B cell (primary cell): ENCODE data around the gene MAP3K14. TPM values are rescaled to one million over a fixed set of nuclear protein-coding genes. Genes with fewer than 3 reads are reported as not detected.

ENCODE experiments used
- ATAC-seq: fragments of 200-7000 bp; cut with Tn5 transposase; one replicate; pipeline ENCODE4 v1.10.0; 2021; ENCODE audit warnings: low read depth, mild to moderate bottlenecking, moderate number of reproducible peaks, moderate library complexity
- CTCF ChIA-PET: fragments of 350-600 bp; sonication (Branson Sonifier 250); formaldehyde crosslinking; loops from one replicate; lab custom pipeline; 2021; ENCODE audit warnings: antibody characterized with exemption, inconsistent platforms; lab: Charles Lee
- POLR2A ChIA-PET: fragments of 350-600 bp; sonication (Branson Sonifier 250); formaldehyde crosslinking; loops from one replicate; lab custom pipeline; 2021; ENCODE audit warnings: antibody characterized with exemption; lab: Charles Lee
- DNase-seq: peaks from one replicate; pipeline ENCODE4 v3.0.0; 2013
- H2AFZ ChIP-seq: 2 replicates; pipeline ENCODE4 v1.6.1; 2012; ENCODE audit warnings: mild to moderate bottlenecking, low read depth, low read length; ENCODE audit not compliant: insufficient read depth, poor library complexity, severe bottlenecking
- H3K27ac ChIP-seq, 2 donors: 1 replicate in 1 of 2; 2 replicates in 1 of 2; pipeline ENCODE4 v1.5.1; 2012 to 2013; ENCODE audit warnings: low read length in 2 of 2, mild to moderate bottlenecking in 2 of 2, moderate library complexity in 1 of 2
- H3K27me3 ChIP-seq, 4 experiments: fragments of 200-600 bp in 1 of 4; sonication (generic) in 1 of 4; replicated peaks in 1 of 4; 1 replicate in 2 of 4; 2 replicates in 2 of 4; pipeline versions ENCODE4 v1.6.1 to v1.7.0; 2013 to 2016; ENCODE audit warnings: low read length in 3 of 4, mild to moderate bottlenecking in 2 of 4, mixed read lengths in 1 of 4, moderate library complexity in 1 of 4; ENCODE audit not compliant: insufficient read depth in 4 of 4, control insufficient read depth in 3 of 4; ENCODE audit errors: control extremely low read depth in 1 of 4
- H3K36me3 ChIP-seq, 2 experiments: replicated peaks in 1 of 2; 1 replicate in 1 of 2; 2 replicates in 1 of 2; pipeline versions ENCODE4 v1.6.1 to v1.7.1; 2013; ENCODE audit warnings: low read length in 1 of 2; ENCODE audit not compliant: insufficient read depth in 2 of 2, control insufficient read depth in 1 of 2; ENCODE audit errors: control extremely low read depth in 1 of 2, extremely low read depth in 1 of 2
- H3K4me1 ChIP-seq, 2 donors: fragments of 200-600 bp in 1 of 2; sonication (generic) in 1 of 2; 1 replicate in 1 of 2; 2 replicates in 1 of 2; pipeline versions ENCODE4 v1.5.1 to v1.6.1; 2013 to 2017; ENCODE audit warnings: low read length in 2 of 2; ENCODE audit not compliant: control insufficient read depth in 2 of 2, insufficient read depth in 2 of 2
- H3K4me2 ChIP-seq: replicated peaks from 2 replicates; pipeline ENCODE3; 2012; ENCODE audit warnings: mild to moderate bottlenecking, low read depth, low read length; ENCODE audit not compliant: poor library complexity, severe bottlenecking
- H3K4me3 ChIP-seq, 5 experiments: fragments of 200-600 bp in 1 of 5; sonication (generic) in 1 of 5; 1 replicate in 3 of 5; 2 replicates in 2 of 5; pipeline versions ENCODE4 v1.5.1 to v1.7.0; 2011 to 2016; ENCODE audit warnings: low read length in 4 of 5, mild to moderate bottlenecking in 4 of 5, low read depth in 2 of 5, control low read depth in 1 of 5, moderate library complexity in 1 of 5; ENCODE audit not compliant: insufficient read depth in 1 of 5; ENCODE audit errors: control extremely low read depth in 1 of 5, extremely low read depth in 1 of 5
- H3K79me2 ChIP-seq: fragments of 200-600 bp; sonication (generic); one replicate; pipeline ENCODE4 v1.6.0; 2016; ENCODE audit warnings: low read length; ENCODE audit not compliant: control insufficient read depth, insufficient read depth
- H3K9ac ChIP-seq: fragments of 200-600 bp; sonication (generic); 2 replicates; pipeline ENCODE4 v1.6.1; 2017; ENCODE audit warnings: mild to moderate bottlenecking, low read length, moderate library complexity
- H3K9me3 ChIP-seq, 3 donors: one replicate each; pipeline versions ENCODE4 v1.6.1 to v1.7.1; 2013; ENCODE audit warnings: low read length in 2 of 3; ENCODE audit not compliant: control insufficient read depth in 2 of 3, insufficient read depth in 1 of 3; ENCODE audit errors: control extremely low read depth in 1 of 3
- H4K20me1 ChIP-seq: 2 replicates; pipeline ENCODE4 v1.6.0; 2012; ENCODE audit warnings: mild to moderate bottlenecking, low read length; ENCODE audit not compliant: insufficient read depth, control insufficient read depth, poor library complexity, severe bottlenecking
- H3K27ac Mint-ChIP-seq: one replicate; pipeline ENCODE4 v1.8.0; 2021; ENCODE audit warnings: mixed read lengths
- H3K27me3 Mint-ChIP-seq: one replicate; pipeline ENCODE4 v1.8.0; 2021; ENCODE audit warnings: mixed read lengths
- H3K4me1 Mint-ChIP-seq: one replicate; pipeline ENCODE4 v1.8.0; 2021; ENCODE audit warnings: mixed read lengths
- H3K4me3 Mint-ChIP-seq: one replicate; pipeline ENCODE4 v1.8.0; 2021; ENCODE audit warnings: mixed read lengths
- H3K9me3 Mint-ChIP-seq: one replicate; pipeline ENCODE4 v1.8.0; 2022; ENCODE audit warnings: mixed read lengths; ENCODE audit not compliant: insufficient read depth
- CTCF ChIP-seq: fragments of 200-600 bp; IDR thresholded peaks from one replicate; pipeline ENCODE4 v1.8.0; 2022; ENCODE audit warnings: antibody characterized with exemption, mild to moderate bottlenecking
- EZH2 ChIP-seq: IDR thresholded peaks from 2 replicates; pipeline ENCODE4 v1.6.1; 2012; ENCODE audit warnings: borderline replicate concordance, low read depth, mild to moderate bottlenecking, moderate library complexity, low read length; ENCODE audit not compliant: insufficient read depth, poor library complexity, severe bottlenecking
- WGBS: methylation state at CpG from one replicate; pipeline ENCODE4 v1.1.5; 2013; ENCODE audit warnings: missing lambda C conversion rate; ENCODE audit not compliant: insufficient coverage; 5-methylcytosine and 5-hydroxymethylcytosine counted together
- intact Hi-C: fragments of 100-400 bp; cut with micrococcal nuclease; formaldehyde crosslinking; loops from one replicate; pipeline ENCODE4 v1.10.0; 2022
- polyA plus RNA-seq: library from polyadenylated mRNA; depleted of rRNA; stranded (reverse); fragments of >200 nt; gene quantifications from 2 replicates; pipeline ENCODE4 v1.2.3, GENCODE V29; 2012
- total RNA-seq, 2 donors: library from RNA; stranded (reverse); fragments of 120-200 nt in 1 of 2; gene quantifications; 1 replicate in 1 of 2; 2 replicates in 1 of 2; pipeline versions ENCODE4 v1.2.3 to v1.2.4, GENCODE V29; 2013 to 2022

MAP3K14 gene
- total and polyA plus RNA-seq, 2 donors (not counting 1 experiment from before 2014, with no cell fraction given): 66.1 to 84.1 TPM

GRCh38 chr17:45289301-45290268 is 27.2 kb downstream of the MAP3K14 start:
- Histone ChIP-seq H3K79me2 (peaks cover 79% of the 10 kb centered on the region), H4K20me1 (peaks cover 69% of the 10 kb centered on the region), H3K4me3 (no peak overlapping the region), H3K4me1 (peaks cover 41 to 46% of the 10 kb centered on the region in 2 donors), H3K4me2 (no peak overlapping the region), H3K27me3 (no peaks in the 10 kb centered on the region), H3K36me3 (peaks cover 3 to 84% of the 10 kb centered on the region in 2 experiments), H3K9me3 (no peaks in the 10 kb centered on the region), H3K9ac (no peak overlapping the region), H3K27ac (peak overlapping the region in 1 of 2 donors; percentile 32), H2AFZ (no peak overlapping the region)
- ChIA-PET POLR2A (interaction anchor here (0.5 kb wide), 2 partner anchors 68 to 147 kb away, joined by 4 to 5 read pairs; no protein-coding TSS in a partner anchor), CTCF (interaction anchor here (0.7 to 2.9 kb wide), 6 partner anchors 12 to 96 kb away, joined by 3 to 14 read pairs (median 5); partner anchors contain the start of gene MAP3K14)
- DNase-seq (no peak), ATAC-seq (no peak)
- H3K4me3 Mint-ChIP-seq: no peak overlapping the region
- peak overlapping the region; percentile 26 for H3K27ac Mint-ChIP-seq
- H3K9me3 Mint-ChIP-seq: no peaks in the 10 kb centered on the region
- WGBS: 95% methylated on average over 6 of the region's 15 CpGs
- TF ChIP-seq EZH2: no peak
- TF ChIP-seq CTCF: no peak
- intact Hi-C loops: loop anchor here (2.0 kb wide), 1 partner anchor 17 kb away; no protein-coding TSS in a partner anchor
- H3K4me1 Mint-ChIP-seq: peaks cover 42% of the 10 kb centered on the region
- H3K27me3 Mint-ChIP-seq: no peaks in the 10 kb centered on the region
